Measurements from ENCODE around the gene DEXI.

Gene DEXI

DNA sequence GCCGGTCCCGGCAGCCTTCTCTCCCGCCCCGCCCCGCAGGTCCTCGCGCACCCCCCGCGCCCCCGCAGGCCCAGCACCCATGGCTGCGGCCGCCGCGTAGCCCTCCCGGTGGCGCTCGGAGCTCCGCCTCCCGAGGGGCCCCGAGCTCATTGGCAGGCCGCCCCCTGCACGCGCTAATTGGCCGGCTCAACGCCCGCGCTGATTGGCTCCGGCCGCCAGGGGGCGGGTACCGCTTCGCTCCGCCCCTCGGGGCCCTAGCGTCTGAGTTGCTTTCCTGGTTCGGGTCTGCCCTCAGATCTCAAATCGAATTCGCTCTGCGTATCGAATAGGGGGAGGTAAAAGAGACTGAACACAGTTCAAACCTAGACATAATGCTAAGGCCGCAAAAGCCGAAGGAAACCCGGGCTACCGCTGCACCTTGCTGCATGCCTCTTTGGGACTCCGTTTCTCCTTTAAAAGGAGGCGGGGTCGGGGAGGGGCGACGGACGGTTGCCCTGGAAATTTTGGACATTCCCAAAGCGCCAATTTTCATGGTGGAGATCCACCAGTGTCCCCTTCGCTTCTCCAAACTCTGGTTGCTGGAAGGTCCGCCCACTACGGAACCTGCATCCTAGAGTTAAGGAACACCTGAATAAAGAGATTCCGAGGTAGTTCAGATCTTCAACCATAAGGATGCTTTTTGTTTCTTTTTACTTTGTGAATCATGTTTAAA, at the start of gene DEXI:
Gene DEXI (minus strand): TSS at position 117 of the 712 bp plus-strand sequence. CDS start 463 bp downstream, outside the sequence.
- TF ChIP-seq JUND (IDR thresholded peaks at IDR 0.05; ENCODE audit: low read depth): no peak
- in situ Hi-C loops (cut with HindIII; ENCODE audit: low pct_unique_long_range_greater_than_20kb, low sequenced_read_pairs): no loop called here
- peak; percentile 93 to 98 for DNase-seq (ENCODE audit: low read depth in 1 of 2, low spot score in 1 of 2)

DNA sequence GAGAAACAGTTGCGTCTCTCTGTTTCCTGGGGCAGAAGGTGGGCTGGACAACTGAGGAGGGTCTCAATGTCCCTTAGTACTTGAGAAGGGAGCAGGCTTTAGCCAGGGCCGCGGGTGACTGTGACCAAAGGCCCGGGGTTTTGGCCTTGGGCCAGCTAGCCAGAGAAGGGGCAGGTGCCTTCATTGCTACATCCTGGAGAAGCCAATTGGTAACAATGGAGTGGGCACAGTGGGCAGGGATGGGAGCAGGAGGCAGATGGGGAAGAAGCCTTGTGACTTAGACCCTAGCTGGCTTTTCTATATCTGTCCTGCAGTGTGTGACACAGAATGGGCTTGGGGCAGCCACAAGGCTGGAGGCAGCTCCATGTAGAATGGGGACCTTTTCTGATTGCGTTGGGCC, 48.1 kb upstream of the DEXI start:
- no peak for TF ChIP-seq JUND (IDR thresholded peaks at IDR 0.05; ENCODE audit: low read depth)
- no peak for DNase-seq (ENCODE audit: low read depth in 1 of 2, low spot score in 1 of 2)
- in situ Hi-C loops (cut with HindIII; ENCODE audit: low pct_unique_long_range_greater_than_20kb, low sequenced_read_pairs): no loop called here

DNA sequence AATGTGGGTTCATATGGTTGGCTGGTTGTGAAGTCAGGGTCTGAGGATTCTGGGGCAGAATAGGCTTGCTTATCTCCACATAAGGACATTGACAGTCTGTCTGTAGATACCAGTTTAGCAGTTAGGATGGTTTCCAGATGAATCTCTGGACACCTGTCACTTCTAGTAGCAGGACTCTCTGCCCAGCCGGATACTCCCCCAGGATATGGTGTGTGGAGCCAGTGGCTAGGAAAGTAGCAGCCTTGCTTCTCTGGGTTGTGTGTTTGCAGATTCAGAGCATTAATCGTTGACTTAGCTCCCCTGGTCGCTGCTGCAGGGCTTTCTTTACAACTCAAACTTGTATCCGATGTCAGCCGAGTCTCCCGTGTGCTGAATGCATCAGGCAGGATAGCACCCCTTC, 47.3 kb upstream of the DEXI start:
- no peak for DNase-seq (ENCODE audit: low read depth in 1 of 2, low spot score in 1 of 2)
- TF ChIP-seq JUND (IDR thresholded peaks at IDR 0.05; ENCODE audit: low read depth): no peak
- in situ Hi-C loops (cut with HindIII; ENCODE audit: low pct_unique_long_range_greater_than_20kb, low sequenced_read_pairs): no loop called here

DNA sequence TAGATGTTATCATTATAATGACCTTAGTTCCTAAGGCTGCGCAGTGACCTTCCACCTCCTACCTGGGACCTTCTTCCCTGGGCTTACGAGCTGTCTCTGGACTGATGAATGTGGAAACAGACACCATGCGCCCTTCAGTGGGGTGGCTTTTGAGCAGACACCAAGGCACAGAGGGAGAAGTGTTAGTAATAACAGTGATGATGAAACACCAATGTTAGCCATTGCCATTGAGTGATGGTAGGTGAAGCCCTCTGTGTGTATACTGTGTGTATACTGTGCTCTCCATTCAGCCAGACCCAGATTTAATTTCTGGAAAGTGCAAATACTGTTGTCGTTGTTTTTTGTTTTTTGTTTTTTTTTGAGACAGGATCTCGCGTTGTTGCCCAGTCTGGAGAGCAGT, 46.6 kb upstream of the DEXI start:
- TF ChIP-seq JUND (IDR thresholded peaks at IDR 0.05; ENCODE audit: low read depth): no peak
- in situ Hi-C loops (cut with HindIII; ENCODE audit: low pct_unique_long_range_greater_than_20kb, low sequenced_read_pairs): no loop called here
- DNase-seq (ENCODE audit: low read depth in 1 of 2, low spot score in 1 of 2): no peak

DNA sequence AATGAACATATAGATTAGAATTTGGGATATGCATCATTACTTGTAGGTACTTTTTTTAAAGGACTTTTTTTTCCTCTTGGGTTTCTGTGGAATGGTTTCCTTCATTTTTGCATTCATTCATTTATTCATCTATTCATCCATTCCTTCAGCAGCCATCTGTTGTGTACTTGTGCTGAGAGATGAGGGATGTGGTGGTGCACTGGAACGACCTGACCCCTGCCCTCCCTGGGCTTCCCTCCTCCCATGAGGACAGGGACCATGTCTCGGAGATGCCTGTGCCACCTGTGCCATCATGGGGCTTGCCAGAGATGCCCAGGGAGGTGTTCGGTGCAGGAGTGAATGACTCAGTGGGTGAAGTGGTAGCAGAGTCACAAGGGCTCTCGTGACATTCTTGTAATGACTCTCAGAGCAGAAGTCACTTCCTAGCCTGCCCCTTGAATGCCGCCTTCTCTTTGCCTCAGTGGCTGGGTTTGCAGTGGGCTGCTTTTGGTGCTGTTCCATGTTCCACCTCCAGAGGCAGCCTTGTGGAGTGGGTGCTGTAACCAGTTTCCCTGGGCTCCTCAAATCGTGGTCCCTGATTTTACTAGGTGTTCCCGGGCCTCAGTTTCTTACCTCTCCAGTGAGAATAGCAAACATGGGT, 46.0 kb upstream of the DEXI start:
- in situ Hi-C loops (cut with HindIII; ENCODE audit: low pct_unique_long_range_greater_than_20kb, low sequenced_read_pairs): no loop called here
- peak in 1 of 2 experiments; percentile 21 for DNase-seq (ENCODE audit: low read depth in 1 of 2, low spot score in 1 of 2)
- no peak for TF ChIP-seq JUND (IDR thresholded peaks at IDR 0.05; ENCODE audit: low read depth)

DNA sequence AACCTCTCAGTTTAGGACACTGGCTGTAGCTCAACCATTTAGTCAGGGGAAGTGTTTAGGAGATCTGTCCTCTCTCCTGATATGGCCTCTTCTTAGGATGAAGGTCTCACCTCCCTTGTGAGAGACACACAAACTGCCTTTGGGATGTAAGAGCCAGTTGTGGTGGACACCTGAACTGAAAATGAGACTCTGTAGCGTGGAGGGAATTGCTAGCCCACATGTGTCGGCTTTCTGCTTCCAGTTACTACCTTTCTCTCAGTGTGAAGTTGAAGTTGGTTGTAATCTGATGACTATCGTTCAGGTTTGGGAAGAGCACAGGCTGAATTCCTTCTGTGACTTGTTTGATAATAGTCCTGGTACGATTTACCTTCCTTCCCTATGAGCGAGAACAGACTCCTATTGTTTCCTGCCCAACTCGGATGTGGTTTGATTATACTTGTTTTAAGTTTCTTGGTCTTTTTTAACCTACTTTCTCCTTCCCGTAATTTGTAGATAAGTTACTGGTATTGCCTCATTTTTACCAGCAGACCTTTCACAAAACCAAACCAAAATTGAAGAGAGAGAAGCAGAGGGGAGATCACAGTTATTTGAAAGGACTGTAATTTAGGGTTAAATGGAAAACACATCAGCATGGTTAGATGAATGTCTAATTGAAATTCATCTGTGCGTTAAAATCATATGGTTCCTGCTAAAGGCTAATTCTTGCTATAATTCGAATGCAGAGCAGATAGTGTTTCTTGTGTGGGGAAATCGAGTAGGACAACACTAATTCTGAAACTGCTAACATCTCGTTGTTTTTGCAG, 45.3 kb upstream of the DEXI start:
- no peak for DNase-seq (ENCODE audit: low read depth in 1 of 2, low spot score in 1 of 2)
- no peak for TF ChIP-seq JUND (IDR thresholded peaks at IDR 0.05; ENCODE audit: low read depth)
- in situ Hi-C loops (cut with HindIII; ENCODE audit: low pct_unique_long_range_greater_than_20kb, low sequenced_read_pairs): no loop called here

DNA sequence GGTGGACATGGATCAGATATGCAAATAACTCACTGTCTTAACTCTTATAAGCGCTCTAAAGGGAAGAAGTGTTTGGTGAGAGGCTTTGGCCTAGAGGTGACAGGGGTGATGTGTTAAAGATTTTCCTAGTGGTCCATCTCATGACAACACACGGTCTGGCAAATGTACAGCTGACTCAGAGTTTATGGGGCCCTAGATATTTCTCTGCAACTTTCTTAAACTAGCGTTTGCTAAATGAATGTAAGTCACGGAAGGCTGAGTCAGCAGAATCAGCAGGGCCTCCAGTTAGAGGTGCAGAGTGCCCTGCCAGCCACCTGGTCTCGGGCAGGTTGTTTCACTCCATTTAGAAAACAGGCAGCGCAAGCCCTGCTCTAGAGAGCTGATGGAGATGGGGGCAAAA, 42.2 kb upstream of the DEXI start:
- no peak for DNase-seq (ENCODE audit: low read depth in 1 of 2, low spot score in 1 of 2)
- in situ Hi-C loops (cut with HindIII; ENCODE audit: low pct_unique_long_range_greater_than_20kb, low sequenced_read_pairs): no loop called here
- no peak for TF ChIP-seq JUND (IDR thresholded peaks at IDR 0.05; ENCODE audit: low read depth)

DNA sequence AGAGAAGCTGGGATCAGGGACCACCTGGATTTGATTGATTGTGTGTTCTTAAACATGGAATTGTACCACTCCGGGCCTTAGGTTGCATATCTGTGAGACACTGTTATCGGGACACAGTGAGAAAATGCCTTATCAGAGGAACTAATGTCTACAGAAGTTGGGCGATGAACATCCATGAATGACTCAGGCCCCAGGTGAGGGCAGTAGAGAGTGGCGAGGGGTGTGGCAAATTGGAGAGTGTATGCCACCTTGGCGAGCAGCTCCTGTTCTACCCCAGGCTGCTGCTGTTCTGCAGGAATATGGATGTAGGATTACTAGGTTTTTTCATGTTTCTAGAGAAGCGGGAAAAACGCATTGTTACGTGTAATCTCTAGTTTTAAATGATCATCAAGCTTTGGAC, 40.9 kb upstream of the DEXI start:
- TF ChIP-seq JUND (IDR thresholded peaks at IDR 0.05; ENCODE audit: low read depth): no peak
- in situ Hi-C loops (cut with HindIII; ENCODE audit: low pct_unique_long_range_greater_than_20kb, low sequenced_read_pairs): no loop called here
- peak in 1 of 2 experiments; percentile 19 for DNase-seq (ENCODE audit: low read depth in 1 of 2, low spot score in 1 of 2)

DNA sequence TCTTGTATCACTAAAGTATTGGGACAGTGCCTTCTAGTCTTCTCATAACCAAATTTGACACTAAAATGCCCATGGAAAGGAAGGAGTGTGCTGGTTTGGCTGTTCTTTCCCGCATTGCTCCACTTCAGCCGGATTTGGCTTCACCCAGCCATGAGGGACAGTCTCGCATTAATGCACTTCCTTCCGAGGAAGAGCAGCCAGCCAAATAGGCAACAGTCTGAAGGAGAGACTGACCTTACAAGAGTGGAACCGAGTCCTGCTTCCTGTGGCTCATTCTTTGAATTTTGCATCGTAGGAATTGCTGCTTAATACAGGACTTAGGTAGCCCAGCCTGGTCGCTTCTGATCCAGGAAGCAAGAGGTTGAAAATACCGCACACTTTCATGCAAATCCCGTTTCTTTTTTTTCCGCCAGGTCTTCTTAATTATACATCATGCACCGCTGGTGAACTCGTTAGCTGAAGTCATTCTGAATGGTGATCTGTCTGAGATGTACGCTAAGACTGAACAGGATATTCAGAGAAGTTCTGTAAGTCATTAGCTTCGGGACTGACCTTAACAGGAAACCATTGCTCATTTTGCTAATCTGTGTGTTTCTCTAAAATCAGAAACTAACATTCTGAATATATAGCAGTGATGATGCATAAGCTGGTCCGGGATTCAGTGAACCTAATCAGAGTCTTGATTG, 40.3 kb upstream of the DEXI start:
- no peak for TF ChIP-seq JUND (IDR thresholded peaks at IDR 0.05; ENCODE audit: low read depth)
- in situ Hi-C loops (cut with HindIII; ENCODE audit: low pct_unique_long_range_greater_than_20kb, low sequenced_read_pairs): no loop called here
- DNase-seq (ENCODE audit: low read depth in 1 of 2, low spot score in 1 of 2): no peak

DNA sequence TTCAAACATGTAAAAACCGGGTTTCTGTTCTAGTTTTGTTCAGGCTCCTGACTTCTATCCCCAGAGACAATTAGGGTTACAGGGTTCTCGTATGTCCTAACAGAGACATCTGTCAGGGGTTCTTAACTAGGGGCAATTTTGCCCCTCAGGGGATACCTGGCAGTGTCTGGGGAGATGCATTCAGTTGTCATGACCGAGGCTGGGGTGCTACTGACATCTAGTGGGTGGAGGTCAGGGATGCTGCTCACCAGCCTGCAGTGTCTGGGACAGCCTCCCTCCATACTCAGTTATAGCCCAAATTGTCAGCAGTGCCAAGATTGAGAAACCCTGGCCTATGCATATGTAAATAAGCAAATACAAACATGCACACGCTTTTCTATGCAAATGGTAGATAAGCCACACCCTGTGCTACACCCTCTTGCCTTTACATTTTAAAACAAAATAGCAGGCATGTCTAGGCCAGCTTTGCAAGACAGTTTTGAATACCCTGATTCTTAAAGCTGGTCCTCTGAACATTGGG, 39.5 kb upstream of the DEXI start:
- in situ Hi-C loops (cut with HindIII; ENCODE audit: low pct_unique_long_range_greater_than_20kb, low sequenced_read_pairs): no loop called here
- no peak for TF ChIP-seq JUND (IDR thresholded peaks at IDR 0.05; ENCODE audit: low read depth)
- peak in 1 of 2 experiments; percentile 60 for DNase-seq (ENCODE audit: low read depth in 1 of 2, low spot score in 1 of 2)

DNA sequence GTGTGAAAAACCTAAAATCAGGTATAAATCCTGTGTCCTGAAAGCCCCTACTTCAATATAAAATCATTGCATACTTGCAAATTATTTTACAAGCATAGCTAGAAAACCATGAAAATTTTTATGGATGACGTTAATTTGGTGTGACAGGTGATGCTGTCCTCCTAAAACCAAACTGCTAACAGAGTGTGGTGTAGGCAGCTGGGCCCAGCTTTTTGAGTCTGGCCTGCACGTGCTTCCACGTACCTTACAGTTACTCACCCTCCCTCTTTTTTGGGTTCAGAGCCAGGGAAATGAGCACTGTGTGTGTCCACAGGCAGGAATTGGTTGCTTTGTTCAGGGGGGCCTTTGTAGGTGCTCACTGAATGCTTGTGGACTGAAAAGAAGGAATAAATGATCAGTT, 38.5 kb upstream of the DEXI start:
- no peak for TF ChIP-seq JUND (IDR thresholded peaks at IDR 0.05; ENCODE audit: low read depth)
- no peak for DNase-seq (ENCODE audit: low read depth in 1 of 2, low spot score in 1 of 2)
- in situ Hi-C loops (cut with HindIII; ENCODE audit: low pct_unique_long_range_greater_than_20kb, low sequenced_read_pairs): no loop called here
